ENCODE data around the gene SKAP1.
A peak's percentile ranks its signal among the peaks of the same experiment; 100 is the strongest.
"Not testable (repeated sequence)": the region's sequence is repeated elsewhere in the genome, so short reads cannot be mapped to it uniquely, and the experiment has no call there.

SKAP1 gene

DNA sequence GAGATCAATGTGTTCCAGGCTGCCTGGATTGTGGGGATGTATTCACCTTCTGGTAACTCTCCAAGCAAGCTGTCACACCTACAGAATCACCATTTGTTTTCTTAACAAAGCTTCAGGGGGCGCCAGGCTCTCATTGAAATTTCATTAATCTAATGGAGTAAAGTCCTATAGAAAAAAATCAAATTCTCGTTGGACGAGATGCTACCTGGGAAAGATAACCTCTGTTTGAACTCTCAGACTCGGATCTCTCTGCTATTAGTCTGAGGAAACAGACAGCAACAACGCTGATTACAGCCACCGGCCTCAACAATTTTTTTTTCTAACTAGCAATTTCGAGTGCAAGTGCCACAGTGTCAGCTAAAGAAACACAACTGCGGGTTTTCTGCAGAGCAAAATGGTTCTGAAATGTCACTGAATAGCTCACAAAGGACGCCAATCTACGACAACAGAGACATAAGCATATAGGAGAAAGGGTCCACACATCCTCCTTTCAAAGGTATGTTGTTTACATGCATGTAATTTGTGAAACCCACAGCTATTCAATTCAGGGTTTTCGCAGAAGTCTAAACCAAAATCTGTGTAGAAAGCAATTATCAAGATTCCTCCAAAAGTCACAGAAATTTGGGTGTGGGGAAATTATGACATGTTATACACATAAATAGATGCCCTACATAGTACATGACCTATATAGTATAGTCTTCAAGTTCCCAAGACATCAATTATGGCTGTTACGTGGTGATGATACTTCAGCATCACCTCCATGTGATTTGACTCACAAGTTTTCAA, 135.8 kb downstream of the SKAP1 start:
- TF ChIP-seq, protein P1, sequence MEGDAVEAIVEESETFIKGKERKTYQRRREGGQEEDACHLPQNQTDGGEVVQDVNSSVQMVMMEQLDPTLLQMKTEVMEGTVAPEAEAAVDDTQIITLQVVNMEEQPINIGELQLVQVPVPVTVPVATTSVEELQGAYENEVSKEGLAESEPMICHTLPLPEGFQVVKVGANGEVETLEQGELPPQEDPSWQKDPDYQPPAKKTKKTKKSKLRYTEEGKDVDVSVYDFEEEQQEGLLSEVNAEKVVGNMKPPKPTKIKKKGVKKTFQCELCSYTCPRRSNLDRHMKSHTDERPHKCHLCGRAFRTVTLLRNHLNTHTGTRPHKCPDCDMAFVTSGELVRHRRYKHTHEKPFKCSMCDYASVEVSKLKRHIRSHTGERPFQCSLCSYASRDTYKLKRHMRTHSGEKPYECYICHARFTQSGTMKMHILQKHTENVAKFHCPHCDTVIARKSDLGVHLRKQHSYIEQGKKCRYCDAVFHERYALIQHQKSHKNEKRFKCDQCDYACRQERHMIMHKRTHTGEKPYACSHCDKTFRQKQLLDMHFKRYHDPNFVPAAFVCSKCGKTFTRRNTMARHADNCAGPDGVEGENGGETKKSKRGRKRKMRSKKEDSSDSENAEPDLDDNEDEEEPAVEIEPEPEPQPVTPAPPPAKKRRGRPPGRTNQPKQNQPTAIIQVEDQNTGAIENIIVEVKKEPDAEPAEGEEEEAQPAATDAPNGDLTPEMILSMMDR (conservative IDR thresholded peaks at IDR 0.05) = no peak
- no peak for TF ChIP-seq ZFX (IDR thresholded peaks at IDR 0.05)
- H3K27ac ChIP-seq = no peak overlapping the region

DNA sequence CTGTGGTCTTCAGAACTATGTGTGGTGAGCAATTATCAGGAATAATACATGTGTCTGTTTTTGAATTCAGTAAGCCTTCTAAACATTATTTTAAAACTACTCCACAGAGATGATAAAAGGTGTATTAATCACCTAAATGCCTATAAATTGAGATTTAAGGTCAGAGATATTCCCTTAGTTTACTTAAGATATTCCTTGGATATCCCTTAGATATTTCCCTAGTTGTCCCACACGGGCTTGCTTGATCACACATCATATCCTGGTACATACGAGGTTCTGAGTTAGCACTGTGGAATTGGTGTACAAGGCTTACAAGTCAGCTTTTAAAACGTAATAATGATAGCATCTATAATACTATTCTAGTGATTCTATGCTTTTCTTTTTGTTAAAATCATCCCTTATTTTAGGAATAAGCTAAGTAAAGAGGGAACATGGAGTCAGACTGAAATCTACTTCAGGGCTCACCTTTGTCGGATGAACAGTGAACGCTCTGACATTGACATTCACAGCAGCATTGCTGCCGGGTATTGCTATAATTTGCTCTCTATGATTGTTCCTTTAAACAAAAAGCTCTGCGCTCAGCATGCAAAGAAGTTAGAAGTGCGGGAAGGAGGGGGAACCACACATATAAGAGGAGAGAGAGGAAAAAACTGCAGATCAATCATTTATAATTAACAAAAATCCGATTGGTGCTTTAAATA, 136.5 kb downstream of the SKAP1 start:
- TF ChIP-seq, protein P1 (conservative IDR thresholded peaks at IDR 0.05) = no peak
- no peak overlapping the region for H3K27ac ChIP-seq

DNA sequence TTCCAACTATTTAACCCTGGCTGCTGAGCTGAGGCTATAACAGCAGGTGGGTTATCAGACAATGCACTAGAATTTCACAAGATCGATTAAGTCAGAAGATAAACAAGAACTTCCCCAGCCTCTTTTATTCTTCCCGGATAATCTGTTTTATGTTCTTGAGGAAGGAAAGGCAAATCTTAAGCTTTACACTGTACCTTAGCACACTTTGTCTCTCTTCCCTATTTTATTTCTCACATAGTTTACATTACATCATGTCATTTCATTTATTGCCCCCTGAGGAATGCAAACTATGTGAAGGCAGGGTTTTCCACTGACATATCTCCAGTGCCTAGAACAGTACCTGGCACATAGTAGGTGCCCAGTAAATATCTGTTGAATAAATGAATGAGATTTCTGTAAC, 139.6 kb downstream of the SKAP1 start:
- TF ChIP-seq, protein P1 (conservative IDR thresholded peaks at IDR 0.05) = no peak
- no peak for TF ChIP-seq ZFX (IDR thresholded peaks at IDR 0.05)
- H3K27ac ChIP-seq = no peak overlapping the region

DNA sequence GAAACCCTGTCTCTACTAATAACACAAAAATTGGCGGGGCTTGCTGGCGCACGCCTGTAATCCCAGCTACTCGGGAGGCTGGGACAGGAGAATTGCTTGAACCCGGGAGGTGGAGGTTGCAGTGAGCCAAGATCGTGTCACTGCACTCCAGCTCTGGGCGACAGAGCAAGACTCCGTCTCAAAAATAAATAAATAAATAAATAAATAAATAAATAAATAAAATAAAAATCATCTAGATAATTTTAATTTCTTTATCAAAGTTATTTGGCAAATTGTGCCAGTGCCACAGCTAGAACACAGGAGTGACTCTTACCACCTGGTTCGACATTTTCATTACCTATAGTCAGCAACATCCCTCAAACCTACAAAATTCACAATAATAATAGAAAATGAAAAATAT, 143.1 kb downstream of the SKAP1 start:
- not testable (repeated sequence) for H3K27ac ChIP-seq

DNA sequence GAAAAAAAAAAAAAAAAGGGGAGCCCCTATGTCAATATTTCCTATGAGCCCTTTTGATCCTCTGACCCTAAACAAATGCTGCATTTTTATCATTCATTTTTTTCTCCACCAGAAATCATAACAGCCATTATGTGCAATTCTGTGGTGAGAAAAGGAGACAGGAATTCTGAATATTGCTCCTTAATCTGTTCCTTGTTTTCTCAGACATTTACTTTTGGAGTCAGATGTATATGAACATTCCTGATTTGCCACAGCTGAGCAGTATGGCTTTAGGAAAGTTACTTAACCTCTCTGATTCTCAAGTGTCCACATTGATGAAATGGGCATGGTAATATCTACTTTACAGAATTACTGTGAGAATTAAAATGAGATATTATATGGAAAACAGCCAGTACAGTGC, 144.4 kb downstream of the SKAP1 start:
- TF ChIP-seq, protein P1 (conservative IDR thresholded peaks at IDR 0.05) = no peak
- no peak for TF ChIP-seq ZFX (IDR thresholded peaks at IDR 0.05)
- H3K27ac ChIP-seq = no peak overlapping the region

DNA sequence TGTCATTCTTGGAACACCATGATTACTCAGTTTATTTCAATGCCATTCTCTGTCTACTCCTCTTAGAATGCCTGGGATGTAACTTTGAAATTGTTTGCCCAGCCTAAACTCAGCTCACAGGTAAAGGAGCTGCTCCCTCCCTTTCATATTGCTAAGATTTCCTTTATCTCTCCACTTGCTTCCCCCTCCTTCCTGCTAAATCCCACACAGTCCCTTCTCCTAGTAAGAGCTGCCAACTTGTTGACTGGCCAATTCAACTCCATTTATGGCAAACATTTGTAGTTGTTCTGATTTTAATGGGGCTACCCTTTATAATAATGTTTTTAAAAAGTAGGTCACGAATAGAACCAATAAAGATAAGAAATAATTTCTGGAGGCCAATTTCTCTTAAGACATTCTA, 146.1 kb downstream of the SKAP1 start:
- TF ChIP-seq, protein P1 (conservative IDR thresholded peaks at IDR 0.05) = no peak
- TF ChIP-seq ZFX (IDR thresholded peaks at IDR 0.05) = no peak
- H3K27ac ChIP-seq = no peak overlapping the region; the same call in 1 of the 2 replicates

DNA sequence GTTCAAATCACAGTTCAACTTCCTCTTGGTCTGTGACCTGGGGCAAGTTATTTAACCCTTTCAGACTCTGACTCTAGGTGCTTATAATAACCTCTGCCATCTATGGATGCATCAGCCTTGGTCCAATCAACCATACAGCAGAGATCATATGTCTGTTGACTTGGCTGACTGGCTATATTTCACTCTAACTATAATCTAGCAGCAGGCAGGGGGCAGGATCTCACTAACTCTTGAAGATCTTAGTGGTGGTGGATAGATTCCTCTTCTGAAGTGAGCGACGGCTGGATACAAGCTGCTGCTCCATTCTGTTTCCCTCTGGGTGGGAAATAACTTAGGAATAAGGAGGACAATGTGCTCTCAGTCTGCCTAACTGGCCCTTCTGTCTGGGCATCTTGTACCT, 146.6 kb downstream of the SKAP1 start:
- TF ChIP-seq, protein P1 (conservative IDR thresholded peaks at IDR 0.05) = 0 out of 2 replicates have a peak, but pooled peaks have one; percentile 8
- no peak for TF ChIP-seq ZFX (IDR thresholded peaks at IDR 0.05)
- no peak overlapping the region; the same call in 1 of the 2 replicates for H3K27ac ChIP-seq

Data from C4-2B (cell line).